HCT116 (cell line): ENCODE measurements around the gene STAM2. TPM values are rescaled to one million over a fixed set of nuclear protein-coding genes. Genes with fewer than 3 reads are reported as not detected.

ENCODE experiments used
- ATAC-seq: fragments of 200-7000 bp; cut with Tn5 transposase; 2 replicates; pipeline ENCODE4 v1.9.1; 2020; ENCODE audit warnings: mild to moderate bottlenecking, moderate library complexity
- BruUV-seq: library from RNA; stranded (reverse); fragments of 400-500 nt; replicated peaks from 2 replicates; lab custom pipeline; 2021; lab: Mats Ljungman, UMichigan
- CTCF ChIA-PET: fragments of 300-600 bp; sonication (Branson Sonifier 250); formaldehyde crosslinking; loops from one replicate; lab custom pipeline; 2021; ENCODE audit warnings: antibody characterized with exemption; lab: Charles Lee
- POLR2A ChIA-PET: fragments of 300-600, 350-600 bp; sonication (Branson Sonifier 250); formaldehyde crosslinking; loops from one replicate; lab custom pipeline; 2021; ENCODE audit warnings: antibody characterized with exemption; lab: Charles Lee
- RAD21 ChIA-PET, 2 experiments: fragments of 300-600 bp; sonication (Branson Sonifier 250); formaldehyde crosslinking; loops; one replicate each; lab custom pipeline; 2023; ENCODE audit warnings: low total read pairs in 2 of 2; ENCODE audit not compliant: uncharacterized antibody in 2 of 2, unreplicated experiment in 2 of 2, low non-redundant PET in 1 of 2; lab: Charles Lee
- DNase-seq: peaks from one replicate; pipeline ENCODE4 v3.0.0-alpha.2; 2010; ENCODE audit warnings: low read depth, low spot score
- H2AFZ ChIP-seq: fragments of 200-600 bp; shearing (Covaris generic), sonication (generic); 2 replicates; pipeline ENCODE4 v1.6.1; 2017; ENCODE audit warnings: low read depth, mixed run types, mixed read lengths, antibody characterized with exemption, low read length; ENCODE audit not compliant: poor library complexity, severe bottlenecking
- H3K27ac ChIP-seq: 2 replicates; pipeline ENCODE4 v1.5.1; 2012; ENCODE audit warnings: low read depth, low read length
- H3K27me3 ChIP-seq: fragments of 200-600 bp; sonication (generic); 2 replicates; pipeline ENCODE4 v1.6.1; 2016; ENCODE audit warnings: mixed run types, low read length, mixed read lengths; ENCODE audit not compliant: insufficient read depth
- H3K36me3 ChIP-seq, 2 experiments: fragments of 200-500 bp in 1 of 2; fragments of 200-600 bp in 1 of 2; sonication (Bioruptor generic) in 1 of 2; sonication (generic) in 1 of 2; 2 replicates each; pipeline versions ENCODE4 v1.5.1 to v1.6.1; 2014 to 2016; ENCODE audit warnings: low read length in 2 of 2, inconsistent platforms in 1 of 2, mixed read lengths in 1 of 2, mixed run types in 1 of 2; ENCODE audit not compliant: insufficient read depth in 2 of 2, control insufficient read depth in 1 of 2
- H3K4me1 ChIP-seq, 2 experiments: fragments of 200-600 bp in 1 of 2; sonication (generic) in 1 of 2; 2 replicates each; pipeline versions ENCODE4 v1.5.1 to v1.6.1; 2012 to 2017; ENCODE audit warnings: low read length in 2 of 2, inconsistent platforms in 1 of 2, mild to moderate bottlenecking in 1 of 2, mixed read lengths in 1 of 2, mixed run types in 1 of 2, moderate library complexity in 1 of 2; ENCODE audit not compliant: insufficient read depth in 2 of 2, control insufficient read depth in 1 of 2
- H3K4me2 ChIP-seq: fragments of 200-600 bp; sonication (generic); 2 replicates; pipeline ENCODE4 v1.6.1; 2017; ENCODE audit warnings: mixed run types, low read length, mixed read lengths
- H3K4me3 ChIP-seq, 2 experiments: fragments of 200-600 bp in 1 of 2; sonication (generic) in 1 of 2; replicated peaks in 1 of 2; 2 replicates each; pipeline ENCODE4 v1.5.1; 2011 to 2016; ENCODE audit warnings: low read length in 2 of 2, control low read depth in 1 of 2, low read depth in 1 of 2, mild to moderate bottlenecking in 1 of 2, mixed read lengths in 1 of 2, mixed run types in 1 of 2
- H3K79me2 ChIP-seq: fragments of 200-600 bp; sonication (generic); 2 replicates; pipeline ENCODE4 v1.6.1; 2017; ENCODE audit warnings: mild to moderate bottlenecking, mixed run types, low read length, moderate library complexity, mixed read lengths; ENCODE audit not compliant: insufficient read depth
- H3K9ac ChIP-seq: fragments of 200-600 bp; sonication (generic); 2 replicates; pipeline ENCODE4 v1.6.1; 2016; ENCODE audit warnings: low read length, mixed read lengths
- H3K9me2 ChIP-seq: fragments of 200-600 bp; sonication (generic), shearing (Covaris generic); 2 replicates; pipeline ENCODE4 v1.6.1; 2017; ENCODE audit warnings: mixed run types, mild to moderate bottlenecking, moderate library complexity; ENCODE audit not compliant: insufficient read depth
- H3K9me3 ChIP-seq, 2 experiments: fragments of 200-500 bp in 1 of 2; fragments of 200-600 bp in 1 of 2; sonication (Bioruptor generic) in 1 of 2; sonication (generic) in 1 of 2; 2 replicates each; pipeline ENCODE4 v1.6.1; 2014 to 2017; ENCODE audit warnings: low read length in 2 of 2, mixed read lengths in 2 of 2, inconsistent platforms in 1 of 2, low read depth in 1 of 2, mild to moderate bottlenecking in 1 of 2, mixed run types in 1 of 2, moderate library complexity in 1 of 2; ENCODE audit not compliant: control insufficient read depth in 1 of 2, insufficient read depth in 1 of 2
- H4K20me1 ChIP-seq: fragments of 200-600 bp; sonication (generic), shearing (Covaris generic); 2 replicates; pipeline ENCODE4 v1.6.1; 2017; ENCODE audit warnings: mixed run types, mild to moderate bottlenecking, moderate library complexity; ENCODE audit not compliant: insufficient read depth
- CBX3 ChIP-seq: IDR thresholded peaks from 2 replicates; pipeline ENCODE4 v1.6.1; 2012; ENCODE audit warnings: low read depth
- CEBPB ChIP-seq: IDR thresholded peaks from 2 replicates; pipeline ENCODE4 v1.6.1; 2012; ENCODE audit warnings: low read depth
- CTCF ChIP-seq, 3 experiments: fragments of 200-600 bp in 1 of 3; sonication (generic) in 1 of 3; IDR thresholded peaks in 2 of 3; conservative IDR thresholded peaks in 1 of 3; 2 replicates each; pipeline ENCODE4 v1.5.1; 2012 to 2017; ENCODE audit warnings: low read depth in 2 of 3, low read length in 2 of 3, antibody characterized with exemption in 1 of 3, borderline replicate concordance in 1 of 3, control low read depth in 1 of 3, mild to moderate bottlenecking in 1 of 3, mixed read lengths in 1 of 3, mixed run types in 1 of 3, moderate library complexity in 1 of 3; ENCODE audit not compliant: insufficient read depth in 1 of 3
- EGR1 ChIP-seq: IDR thresholded peaks from 2 replicates; pipeline ENCODE4 v1.6.1; 2012; ENCODE audit warnings: low read depth
- EZH2phosphoT487 ChIP-seq: fragments of 200-600 bp; IDR thresholded peaks from 2 replicates; pipeline ENCODE4 v1.6.1; 2018; ENCODE audit warnings: antibody characterized with exemption, borderline replicate concordance
- FOSL1 ChIP-seq: IDR thresholded peaks from 2 replicates; pipeline ENCODE4 v1.6.1; 2012; ENCODE audit warnings: low read depth
- POLR2AphosphoS5 ChIP-seq: IDR thresholded peaks from 2 replicates; pipeline ENCODE4 v1.6.1; 2011; ENCODE audit warnings: mild to moderate bottlenecking, low read depth, low read length, moderate library complexity
- RAD21 ChIP-seq: IDR thresholded peaks from 2 replicates; pipeline ENCODE4 v1.6.1; 2012; ENCODE audit warnings: low read depth, mild to moderate bottlenecking
- REST ChIP-seq: IDR thresholded peaks from 2 replicates; pipeline ENCODE4 v1.6.1; 2012; ENCODE audit warnings: low read depth
- SIN3A ChIP-seq: IDR thresholded peaks from 2 replicates; pipeline ENCODE4 v1.6.1; 2012; ENCODE audit warnings: low read depth
- SP1 ChIP-seq: IDR thresholded peaks from 2 replicates; pipeline ENCODE4 v1.6.1; 2012; ENCODE audit warnings: low read depth
- SRF ChIP-seq: IDR thresholded peaks from 2 replicates; pipeline ENCODE4 v1.6.1; 2012; ENCODE audit warnings: low read depth
- TCF7L2 ChIP-seq: IDR thresholded peaks from 2 replicates; pipeline ENCODE4 v1.7.0; 2011; ENCODE audit warnings: borderline replicate concordance, inconsistent platforms; ENCODE audit not compliant: insufficient read depth, insufficient read length; ENCODE audit errors: extremely low read depth
- intact Hi-C: fragments of 100-400 bp; cut with micrococcal nuclease; formaldehyde crosslinking; loops from 2 replicates; pipeline ENCODE4 v1.10.0; 2022
- total RNA-seq: library from RNA; stranded (reverse); gene quantifications from one replicate; pipeline ENCODE4 v1.2.1, GENCODE V29; 2021; ENCODE audit not compliant: unreplicated experiment
- TF ChIP-seq, protein P1 (sequence below): IDR thresholded peaks from 2 replicates; pipeline ENCODE4 v1.6.1; 2012

The STAM2 gene
- total RNA-seq, 1 experiment from 2014 or later: 19.2 TPM

DNA sequence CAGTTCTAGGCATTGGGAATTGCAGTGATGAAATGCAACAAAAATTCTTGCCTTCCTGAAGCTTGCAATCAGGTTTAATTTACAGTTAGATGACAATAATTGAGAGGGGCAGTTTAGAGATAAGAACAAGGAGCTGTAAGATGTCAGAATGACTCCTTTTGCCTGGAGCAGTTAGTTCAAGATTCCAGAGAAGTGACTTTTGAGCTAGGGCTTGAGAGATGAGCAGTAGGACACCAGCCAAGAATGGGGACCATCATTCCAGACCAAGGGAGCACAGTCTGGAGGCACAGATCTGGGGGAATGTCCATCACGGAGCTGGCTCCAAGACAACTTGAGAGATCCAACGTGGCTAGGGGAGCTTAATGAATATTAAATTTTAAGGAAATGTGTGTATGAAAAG, 103.6 kb downstream of the STAM2 start (continued):
- no peak for TF ChIP-seq CTCF (IDR thresholded peaks at IDR 0.05 in 2 of 3, conservative IDR thresholded peaks at IDR 0.05 in 1 of 3; ENCODE audit: borderline replicate concordance in 1 of 3, insufficient read depth in 1 of 3, low read depth in 2 of 3, low read length in 2 of 3)
- no peak for TF ChIP-seq SP1
- TF ChIP-seq TCF7L2: no peak
- TF ChIP-seq REST: no peak
- no peak for TF ChIP-seq CBX3
- TF ChIP-seq FOSL1: no peak
- no peak for TF ChIP-seq SIN3A
- no peak for TF ChIP-seq RAD21
- no peak for TF ChIP-seq SRF
- TF ChIP-seq, protein P1, sequence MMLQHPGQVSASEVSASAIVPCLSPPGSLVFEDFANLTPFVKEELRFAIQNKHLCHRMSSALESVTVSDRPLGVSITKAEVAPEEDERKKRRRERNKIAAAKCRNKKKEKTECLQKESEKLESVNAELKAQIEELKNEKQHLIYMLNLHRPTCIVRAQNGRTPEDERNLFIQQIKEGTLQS: no peak

- intact Hi-C loops: no loop called here
- no peaks in the 10 kb centered on the region for H3K79me2 ChIP-seq
- no TSS peak for BruUV-seq
- no peaks in the 10 kb centered on the region for H4K20me1 ChIP-seq
- H3K27me3 ChIP-seq: no peaks in the 10 kb centered on the region
- CTCF ChIA-PET: no interaction called here
- H3K4me2 ChIP-seq: no peak overlapping the region
- H3K36me3 ChIP-seq: no peaks in the 10 kb centered on the region
- DNase-seq (no peak), ATAC-seq (no peak)
- POLR2A ChIA-PET: no interaction called here
- RAD21 ChIA-PET: no interaction called here
- H3K9ac ChIP-seq: no peak overlapping the region
- H3K4me3 ChIP-seq: no peak overlapping the region
- H3K4me1 ChIP-seq: no peaks in the 10 kb centered on the region
- no peaks in the 10 kb centered on the region for H3K9me2 ChIP-seq
- H3K27ac ChIP-seq: no peak overlapping the region
- no peak overlapping the region for H2AFZ ChIP-seq
- H3K9me3 ChIP-seq: no peaks in the 10 kb centered on the region
- TF ChIP-seq CTCF (IDR thresholded peaks at IDR 0.05 in 2 of 3, conservative IDR thresholded peaks at IDR 0.05 in 1 of 3; ENCODE audit: borderline replicate concordance in 1 of 3, insufficient read depth in 1 of 3, low read depth in 2 of 3, low read length in 2 of 3) (no peak), FOSL1 (no peak), RAD21 (no peak), CBX3 (no peak), SIN3A (no peak), POLR2AphosphoS5 (no peak), EGR1 (no peak), TCF7L2 (no peak), CEBPB (no peak), EZH2phosphoT487 (no peak)
- TF ChIP-seq, protein P1: no peak
Measured at GRCh38 chr2:152071518-152071917, 104.0 kb downstream of the STAM2 start.
